ENCODE measurements around the gene DYRK1A. TPM values are rescaled to one million over a fixed set of nuclear protein-coding genes. Genes with fewer than 3 reads are reported as not detected.

Gene DYRK1A
- total RNA-seq, 1 experiment from 2014 or later: 49.3 TPM

- Histone ChIP-seq H3K27ac (ENCODE audit: low read depth, low read length) (no peak overlapping the region), H3K4me1 (ENCODE audit: control insufficient read depth in 1 of 2, insufficient read depth in 2 of 2, low read length in 2 of 2) (no peaks in the 10 kb centered on the region), H3K79me2 (ENCODE audit: insufficient read depth, low read length) (peaks cover 97% of the 10 kb centered on the region), H3K36me3 (ENCODE audit: control insufficient read depth in 1 of 2, insufficient read depth in 2 of 2, low read length in 2 of 2) (no peaks in the 10 kb centered on the region), H3K9me3 (ENCODE audit: control insufficient read depth in 1 of 2, insufficient read depth in 1 of 2, low read depth in 1 of 2, low read length in 2 of 2) (no peaks in the 10 kb centered on the region), H3K9me2 (ENCODE audit: insufficient read depth) (no peaks in the 10 kb centered on the region), H3K9ac (ENCODE audit: low read length) (no peak overlapping the region), H3K4me2 (ENCODE audit: low read length) (no peak overlapping the region), H4K20me1 (ENCODE audit: insufficient read depth) (peaks cover 56% of the 10 kb centered on the region; the same call in 1 of the 2 replicates), H3K4me3 (replicated peaks in 1 of 2; ENCODE audit: low read depth in 1 of 2, low read length in 2 of 2) (no peak overlapping the region), H3K27me3 (ENCODE audit: insufficient read depth, low read length) (no peaks in the 10 kb centered on the region), H2AFZ (ENCODE audit: low read depth, low read length, poor library complexity, severe bottlenecking) (no peak overlapping the region)
- no TSS peak for BruUV-seq (replicated peaks)
- TF ChIP-seq REST (IDR thresholded peaks at IDR 0.05; ENCODE audit: low read depth) (no peak), RAD21 (IDR thresholded peaks at IDR 0.05; ENCODE audit: low read depth) (no peak), EZH2 (IDR thresholded peaks at IDR 0.05) (no peak), ZNF274 (IDR thresholded peaks at IDR 0.05; ENCODE audit: low read depth, low read length) (no peak), SRF (IDR thresholded peaks at IDR 0.05; ENCODE audit: low read depth) (no peak), ZFX (IDR thresholded peaks at IDR 0.05) (no peak), EZH2phosphoT487 (IDR thresholded peaks at IDR 0.05; ENCODE audit: borderline replicate concordance) (no peak), CTCF (IDR thresholded peaks at IDR 0.05 in 2 of 3, conservative IDR thresholded peaks at IDR 0.05 in 1 of 3; ENCODE audit: borderline replicate concordance in 1 of 3, insufficient read depth in 1 of 3, low read depth in 2 of 3, low read length in 2 of 3) (no peak), YY1 (IDR thresholded peaks at IDR 0.05; ENCODE audit: extremely low read depth, insufficient replicate concordance, low read depth, low read length) (no peak), EGR1 (IDR thresholded peaks at IDR 0.05; ENCODE audit: low read depth) (no peak), FOSL1 (IDR thresholded peaks at IDR 0.05; ENCODE audit: low read depth) (no peak), SP1 (IDR thresholded peaks at IDR 0.05; ENCODE audit: low read depth) (no peak), ZBTB33 (IDR thresholded peaks at IDR 0.05; ENCODE audit: extremely low read depth, insufficient replicate concordance, low read length) (no peak), MAX (IDR thresholded peaks at IDR 0.05) (no peak), ELF1 (IDR thresholded peaks at IDR 0.05; ENCODE audit: borderline replicate concordance, low read depth) (no peak), JUND (IDR thresholded peaks at IDR 0.05) (no peak), POLR2AphosphoS5 (IDR thresholded peaks at IDR 0.05; ENCODE audit: low read depth, low read length) (no peak), TCF7L2 (IDR thresholded peaks at IDR 0.05; ENCODE audit: borderline replicate concordance, extremely low read depth, insufficient read depth, insufficient read length) (no peak), CEBPB (IDR thresholded peaks at IDR 0.05; ENCODE audit: low read depth) (no peak)
- ChIA-PET POLR2A (no interaction called here), CTCF (no interaction called here), RAD21 (ENCODE audit: low non-redundant PET in 1 of 2, low total read pairs in 2 of 2, uncharacterized antibody in 2 of 2, unreplicated experiment in 2 of 2) (no interaction called here)
- ATAC-seq (no peak), DNase-seq (ENCODE audit: low read depth, low spot score) (no peak)
- intact Hi-C loops (cut with micrococcal nuclease): no loop called here
Measured at GRCh38 chr21:37437376-37438080, 71.0 kb downstream of the DYRK1A start.
